A673 (cell line): Measurements from ENCODE around the gene SLC1A4.

Experiments used
- CTCF ChIP-seq: fragments of 300-800, 200-600 bp; sonication (generic); conservative IDR thresholded peaks from 2 replicates; pipeline ENCODE4 v1.5.1; 2017; ENCODE audit warnings: low read depth, mild to moderate bottlenecking, antibody characterized with exemption, low read length, moderate library complexity, mixed read lengths
- EZH2 ChIP-seq: fragments of 200-600 bp; sonication (generic); IDR thresholded peaks from 2 replicates; pipeline ENCODE4 v1.6.1; 2017; ENCODE audit warnings: borderline replicate concordance, low read depth, mild to moderate bottlenecking, mixed read lengths, antibody characterized with exemption, low read length; ENCODE audit not compliant: poor library complexity, severe bottlenecking

DNA sequence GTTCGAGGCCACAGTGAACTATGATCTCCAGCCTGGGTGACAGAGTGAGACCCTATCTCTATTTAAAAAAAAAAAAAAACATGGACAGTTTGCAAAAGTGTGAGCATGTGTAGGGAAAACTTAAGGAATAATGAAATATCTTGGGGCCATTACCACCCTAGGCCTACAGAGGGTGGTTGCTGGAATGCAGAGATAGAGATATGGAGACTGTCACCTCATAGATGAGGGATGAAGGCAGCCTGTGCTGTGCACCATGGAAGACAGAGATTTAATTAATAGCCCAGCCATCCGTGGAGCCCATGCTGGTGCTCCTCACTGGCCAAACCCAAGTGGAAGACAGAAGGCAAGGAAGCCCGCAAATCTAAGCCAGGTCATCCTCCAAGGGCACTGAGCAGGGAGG is 50.4 kb downstream of the SLC1A4 start:
- TF ChIP-seq CTCF (no peak), EZH2 (no peak)
